Measurements from ENCODE around the gene NDE1.

The NDE1 gene

GRCh38 chr16:15769239-15769638, 119.2 kb downstream of the NDE1 start:
- Mint-ChIP-seq H3K4me1 (peaks cover 5% of the 10 kb centered on the region), H3K9me3 (peaks cover 5% of the 10 kb centered on the region), H3K4me3 (no peak overlapping the region), H3K36me3 (ENCODE audit: low read depth) (no peaks in the 10 kb centered on the region), H3K27me3 (ENCODE audit: low read depth, poor library complexity) (peaks cover 3% of the 10 kb centered on the region), H3K27ac (no peak overlapping the region)
- TF ChIP-seq CTCF (IDR thresholded peaks at IDR 0.05) = no peak
- DNase-seq = no peak

- Mint-ChIP-seq H3K36me3 (ENCODE audit: low read depth) (no peaks in the 10 kb centered on the region), H3K4me1 (peaks cover 5% of the 10 kb centered on the region), H3K27me3 (ENCODE audit: low read depth, poor library complexity) (peaks cover 3% of the 10 kb centered on the region), H3K9me3 (peaks cover 5% of the 10 kb centered on the region), H3K4me3 (no peak overlapping the region), H3K27ac (no peak overlapping the region)
- TF ChIP-seq CTCF (IDR thresholded peaks at IDR 0.05) = no peak
- no peak for DNase-seq
These were observed 120.1 kb downstream of the NDE1 start for GRCh38 chr16:15770107-15770506.

- Mint-ChIP-seq H3K4me1 (peaks cover 5% of the 10 kb centered on the region), H3K27ac (no peak overlapping the region), H3K9me3 (peaks cover 5% of the 10 kb centered on the region), H3K27me3 (ENCODE audit: low read depth, poor library complexity) (peaks cover 3% of the 10 kb centered on the region), H3K36me3 (ENCODE audit: low read depth) (no peaks in the 10 kb centered on the region), H3K4me3 (no peak overlapping the region)
- no peak for DNase-seq
- no peak for TF ChIP-seq CTCF (IDR thresholded peaks at IDR 0.05)
These were observed 120.5 kb downstream of the NDE1 start for GRCh38 chr16:15770512-15770911.

- H3K27me3 Mint-ChIP-seq (ENCODE audit: low read depth, poor library complexity) = no peaks in the 10 kb centered on the region
- no peaks in the 10 kb centered on the region for H3K4me1 Mint-ChIP-seq
- no peak for DNase-seq
- no peak overlapping the region for H3K4me3 Mint-ChIP-seq
- H3K36me3 Mint-ChIP-seq (ENCODE audit: low read depth) = no peaks in the 10 kb centered on the region
- no peak overlapping the region for H3K27ac Mint-ChIP-seq
- peaks cover 5% of the 10 kb centered on the region for H3K9me3 Mint-ChIP-seq
- TF ChIP-seq CTCF (IDR thresholded peaks at IDR 0.05) = no peak
These were observed 121.6 kb downstream of the NDE1 start for GRCh38 chr16:15771694-15772093.

- DNase-seq = no peak
These were observed 122.7 kb downstream of the NDE1 start for GRCh38 chr16:15772579-15773293.

More at GRCh38 chr16:15772579-15773293, 122.7 kb downstream of the NDE1 start:
- H3K27ac Mint-ChIP-seq = no peak overlapping the region
- no peaks in the 10 kb centered on the region for H3K9me3 Mint-ChIP-seq
- no peaks in the 10 kb centered on the region for H3K36me3 Mint-ChIP-seq (ENCODE audit: low read depth)
- H3K4me3 Mint-ChIP-seq = no peak overlapping the region
- no peaks in the 10 kb centered on the region for H3K4me1 Mint-ChIP-seq
- no peak for TF ChIP-seq CTCF (IDR thresholded peaks at IDR 0.05)
- no peaks in the 10 kb centered on the region for H3K27me3 Mint-ChIP-seq (ENCODE audit: low read depth, poor library complexity)
